ENCODE measurements around the gene GRIN1. TPM values are rescaled to one million over a fixed set of nuclear protein-coding genes. Genes with fewer than 3 reads are reported as not detected.

GRIN1 gene
- total RNA-seq, 1 donor from 2014 or later: 0.58 TPM

- Mint-ChIP-seq H3K4me1 (peaks cover under 1% of the 10 kb centered on the region), H3K27ac (no peak overlapping the region), H3K36me3 (peaks cover 3% of the 10 kb centered on the region), H3K9me3 (no peaks in the 10 kb centered on the region), H3K4me3 (no peak overlapping the region), H3K27me3 (ENCODE audit: low read depth) (no peaks in the 10 kb centered on the region)
- DNase-seq (ENCODE audit: low spot score in 2 of 2, unreplicated experiment in 2 of 2): no peak
- TF ChIP-seq, protein P1, sequence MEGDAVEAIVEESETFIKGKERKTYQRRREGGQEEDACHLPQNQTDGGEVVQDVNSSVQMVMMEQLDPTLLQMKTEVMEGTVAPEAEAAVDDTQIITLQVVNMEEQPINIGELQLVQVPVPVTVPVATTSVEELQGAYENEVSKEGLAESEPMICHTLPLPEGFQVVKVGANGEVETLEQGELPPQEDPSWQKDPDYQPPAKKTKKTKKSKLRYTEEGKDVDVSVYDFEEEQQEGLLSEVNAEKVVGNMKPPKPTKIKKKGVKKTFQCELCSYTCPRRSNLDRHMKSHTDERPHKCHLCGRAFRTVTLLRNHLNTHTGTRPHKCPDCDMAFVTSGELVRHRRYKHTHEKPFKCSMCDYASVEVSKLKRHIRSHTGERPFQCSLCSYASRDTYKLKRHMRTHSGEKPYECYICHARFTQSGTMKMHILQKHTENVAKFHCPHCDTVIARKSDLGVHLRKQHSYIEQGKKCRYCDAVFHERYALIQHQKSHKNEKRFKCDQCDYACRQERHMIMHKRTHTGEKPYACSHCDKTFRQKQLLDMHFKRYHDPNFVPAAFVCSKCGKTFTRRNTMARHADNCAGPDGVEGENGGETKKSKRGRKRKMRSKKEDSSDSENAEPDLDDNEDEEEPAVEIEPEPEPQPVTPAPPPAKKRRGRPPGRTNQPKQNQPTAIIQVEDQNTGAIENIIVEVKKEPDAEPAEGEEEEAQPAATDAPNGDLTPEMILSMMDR (IDR thresholded peaks at IDR 0.05; ENCODE audit: unreplicated experiment): no peak
Observed at GRCh38 chr9:137110911-137111787, 27.8 kb upstream of the GRIN1 start.

DNA sequence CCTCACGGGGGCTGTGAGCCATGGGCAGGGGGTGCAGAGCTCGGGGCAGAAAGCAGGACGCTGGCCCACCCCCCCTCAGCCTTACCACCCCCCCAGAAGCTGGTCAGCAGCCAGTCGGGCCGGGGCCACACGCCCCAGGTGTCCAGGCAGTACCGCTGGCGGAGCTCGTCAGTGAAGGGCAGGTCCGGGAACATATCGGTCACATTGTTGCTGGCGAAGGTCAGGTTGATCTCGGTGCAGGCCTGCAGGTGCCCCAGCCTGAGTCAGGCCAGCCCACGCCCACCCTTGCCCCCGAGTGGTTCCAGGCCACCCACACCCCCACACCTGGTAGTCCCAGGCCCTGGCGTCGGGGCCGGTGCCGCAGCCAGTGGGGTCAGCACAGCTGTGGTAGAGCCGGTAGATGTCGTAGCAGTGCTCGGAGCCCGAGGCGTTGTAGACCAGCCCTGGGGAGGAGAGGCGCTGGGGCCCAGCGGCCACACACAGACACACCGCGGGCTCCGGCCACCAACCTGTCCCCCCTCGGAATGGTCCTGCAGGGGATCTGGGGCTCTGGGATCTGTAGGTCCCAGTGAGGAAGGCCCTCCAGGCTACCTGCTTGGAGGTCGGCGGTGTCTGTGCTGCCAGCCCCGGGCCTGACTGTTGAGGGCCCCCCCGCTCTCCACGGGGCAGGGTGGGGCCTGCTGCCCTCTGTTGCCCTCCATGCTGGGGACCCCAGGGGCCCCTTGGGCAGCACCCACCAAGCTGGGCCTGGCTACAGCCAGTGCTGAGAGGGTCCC, 27.0 kb upstream of the GRIN1 start:
- H3K27me3 Mint-ChIP-seq (ENCODE audit: low read depth): no peaks in the 10 kb centered on the region
- no peaks in the 10 kb centered on the region for H3K9me3 Mint-ChIP-seq
- peaks cover 9% of the 10 kb centered on the region for H3K4me1 Mint-ChIP-seq
- TF ChIP-seq, protein P1 (IDR thresholded peaks at IDR 0.05; ENCODE audit: unreplicated experiment): no peak
- H3K36me3 Mint-ChIP-seq: peaks cover 3% of the 10 kb centered on the region
- no peak for DNase-seq (ENCODE audit: low spot score in 2 of 2, unreplicated experiment in 2 of 2)
- H3K27ac Mint-ChIP-seq: no peak overlapping the region
- H3K4me3 Mint-ChIP-seq: no peak overlapping the region

- no peaks in the 10 kb centered on the region for H3K27me3 Mint-ChIP-seq (ENCODE audit: low read depth)
- H3K27ac Mint-ChIP-seq: no peak overlapping the region
- H3K4me1 Mint-ChIP-seq: peaks cover 14% of the 10 kb centered on the region
- H3K4me3 Mint-ChIP-seq: peak overlapping the region; percentile 58
- TF ChIP-seq, protein P1 (IDR thresholded peaks at IDR 0.05; ENCODE audit: unreplicated experiment): no peak
- peaks cover 3% of the 10 kb centered on the region for H3K36me3 Mint-ChIP-seq
- no peak for DNase-seq (ENCODE audit: low spot score in 2 of 2, unreplicated experiment in 2 of 2)
- no peaks in the 10 kb centered on the region for H3K9me3 Mint-ChIP-seq
Observed at GRCh38 chr9:137112564-137113384, 26.2 kb upstream of the GRIN1 start.

- H3K27ac Mint-ChIP-seq: no peak overlapping the region
- H3K4me3 Mint-ChIP-seq: peak overlapping the region; percentile 58
- no peaks in the 10 kb centered on the region for H3K9me3 Mint-ChIP-seq
- H3K27me3 Mint-ChIP-seq (ENCODE audit: low read depth): no peaks in the 10 kb centered on the region
- TF ChIP-seq, protein P1 (IDR thresholded peaks at IDR 0.05; ENCODE audit: unreplicated experiment): no peak
- no peak for DNase-seq (ENCODE audit: low spot score in 2 of 2, unreplicated experiment in 2 of 2)
- H3K36me3 Mint-ChIP-seq: peaks cover 3% of the 10 kb centered on the region
- H3K4me1 Mint-ChIP-seq: peaks cover 14% of the 10 kb centered on the region
Observed at GRCh38 chr9:137113385-137114159, 25.4 kb upstream of the GRIN1 start.

- no peaks in the 10 kb centered on the region for H3K27me3 Mint-ChIP-seq (ENCODE audit: low read depth)
- peaks cover 14% of the 10 kb centered on the region for H3K4me1 Mint-ChIP-seq
- DNase-seq (ENCODE audit: low spot score in 2 of 2, unreplicated experiment in 2 of 2): no peak
- TF ChIP-seq, protein P1 (IDR thresholded peaks at IDR 0.05; ENCODE audit: unreplicated experiment): no peak
- H3K9me3 Mint-ChIP-seq: no peaks in the 10 kb centered on the region
- no peak overlapping the region for H3K27ac Mint-ChIP-seq
- peak overlapping the region; percentile 44 for H3K4me3 Mint-ChIP-seq
- H3K36me3 Mint-ChIP-seq: peaks cover 3% of the 10 kb centered on the region
Observed at GRCh38 chr9:137114220-137114612, 24.7 kb upstream of the GRIN1 start.

Data from mesothelial cell of epicardium (in vitro differentiated cells).